ENCODE measurements around the gene C3orf18. TPM values are rescaled to one million over a fixed set of nuclear protein-coding genes. Genes with fewer than 3 reads are reported as not detected.

The C3orf18 gene
- total RNA-seq, 1 donor from 2014 or later = 6.9 TPM

DNA sequence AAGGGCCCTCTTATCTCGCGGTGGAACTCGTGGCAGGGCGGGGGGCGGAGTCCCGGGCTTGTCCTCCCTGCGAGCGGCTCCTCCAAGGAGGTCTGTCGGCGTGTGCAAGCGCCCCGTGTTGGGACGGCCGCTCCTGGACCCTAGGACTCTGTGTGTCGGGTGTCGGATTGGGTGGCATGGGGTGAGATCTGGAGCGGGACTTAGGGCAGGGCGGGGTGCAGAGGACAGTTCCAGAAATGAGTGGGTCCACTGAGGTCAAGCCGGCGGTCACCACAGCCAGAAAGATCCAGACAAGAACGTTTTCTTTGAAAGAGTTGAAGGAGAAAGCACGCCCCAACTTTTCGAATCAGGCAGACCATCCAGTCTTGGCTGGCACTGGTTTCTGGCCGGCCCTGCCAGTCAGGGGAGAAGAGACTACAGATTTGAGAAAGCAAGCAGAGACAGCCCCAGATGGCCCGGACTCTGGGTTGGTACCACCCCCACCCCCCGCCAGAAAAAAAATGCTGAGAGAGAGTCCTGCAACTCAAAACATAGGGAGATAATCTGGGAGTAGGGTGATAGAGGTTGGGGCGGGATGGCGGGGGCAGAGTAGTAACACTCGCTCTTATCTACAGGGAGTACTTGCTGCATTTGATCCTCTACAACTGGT lies 44.8 kb upstream of the C3orf18 start:
- Histone ChIP-seq H3K27ac (peak overlapping the region; percentile 91), H3K9me3 (no peaks in the 10 kb centered on the region), H3K36me3 (peaks cover 16% of the 10 kb centered on the region), H3K4me1 (peaks cover 54% of the 10 kb centered on the region), H3K4me3 (peak overlapping the region; percentile 83), H3K27me3 (no peaks in the 10 kb centered on the region)
- ATAC-seq (no peak), DNase-seq (no peak)
- TF ChIP-seq, protein P1, sequence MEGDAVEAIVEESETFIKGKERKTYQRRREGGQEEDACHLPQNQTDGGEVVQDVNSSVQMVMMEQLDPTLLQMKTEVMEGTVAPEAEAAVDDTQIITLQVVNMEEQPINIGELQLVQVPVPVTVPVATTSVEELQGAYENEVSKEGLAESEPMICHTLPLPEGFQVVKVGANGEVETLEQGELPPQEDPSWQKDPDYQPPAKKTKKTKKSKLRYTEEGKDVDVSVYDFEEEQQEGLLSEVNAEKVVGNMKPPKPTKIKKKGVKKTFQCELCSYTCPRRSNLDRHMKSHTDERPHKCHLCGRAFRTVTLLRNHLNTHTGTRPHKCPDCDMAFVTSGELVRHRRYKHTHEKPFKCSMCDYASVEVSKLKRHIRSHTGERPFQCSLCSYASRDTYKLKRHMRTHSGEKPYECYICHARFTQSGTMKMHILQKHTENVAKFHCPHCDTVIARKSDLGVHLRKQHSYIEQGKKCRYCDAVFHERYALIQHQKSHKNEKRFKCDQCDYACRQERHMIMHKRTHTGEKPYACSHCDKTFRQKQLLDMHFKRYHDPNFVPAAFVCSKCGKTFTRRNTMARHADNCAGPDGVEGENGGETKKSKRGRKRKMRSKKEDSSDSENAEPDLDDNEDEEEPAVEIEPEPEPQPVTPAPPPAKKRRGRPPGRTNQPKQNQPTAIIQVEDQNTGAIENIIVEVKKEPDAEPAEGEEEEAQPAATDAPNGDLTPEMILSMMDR (IDR thresholded peaks at IDR 0.05) = no peak
- intact Hi-C loops (cut with DNase I) = loop anchor here (2.0 kb wide), 1 partner anchor 40 kb away; no protein-coding TSS in a partner anchor

DNA sequence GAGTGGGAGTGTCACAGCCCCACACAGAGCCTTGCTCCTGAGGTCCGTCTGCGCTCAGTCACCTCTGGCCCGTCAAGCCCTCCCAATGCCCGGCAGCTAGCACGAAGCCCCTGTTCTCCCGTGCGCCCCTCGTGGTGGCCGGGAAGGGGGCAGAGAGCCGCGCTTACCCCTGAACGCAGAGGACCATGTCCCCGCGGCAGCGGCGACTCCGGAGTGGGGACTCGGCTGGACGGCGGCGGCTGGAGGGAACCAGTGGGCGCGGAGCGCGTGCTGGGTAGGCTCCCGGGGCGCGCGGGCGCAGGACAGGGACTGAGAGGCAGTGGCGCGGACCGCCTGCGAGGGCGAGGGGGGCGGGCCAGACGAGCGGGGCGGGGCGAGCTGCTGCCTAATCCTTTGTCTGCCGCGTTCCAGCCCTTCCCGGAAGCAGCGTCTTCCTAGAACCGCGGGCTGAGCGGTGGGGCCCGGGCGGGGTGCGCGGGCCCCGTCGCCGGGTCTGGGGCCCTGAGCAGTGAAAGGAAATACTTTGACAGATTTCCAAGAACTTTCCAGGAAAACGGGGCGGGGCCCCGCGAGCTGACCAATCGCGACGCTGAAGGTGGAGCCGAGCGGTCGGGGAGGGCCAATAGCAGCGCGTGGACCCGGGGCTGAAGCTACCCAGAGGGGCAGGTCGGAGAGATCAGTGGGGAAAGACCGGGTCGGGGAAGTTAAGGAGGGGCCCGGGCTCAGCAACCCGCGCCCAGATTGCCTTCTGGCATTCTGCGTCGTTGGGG lies 44.1 kb upstream of the C3orf18 start, which contains the start of gene CISH:
Gene CISH, minus strand, starts transcription at position 311 of the 770 bp plus-strand sequence. Its CDS starts 124 bp downstream, at position 187.
- DNase-seq = peak; percentile 99
- H3K27me3 ChIP-seq = no peaks in the 10 kb centered on the region
- no peaks in the 10 kb centered on the region for H3K9me3 ChIP-seq
- intact Hi-C loops (cut with DNase I) = loop anchor here (2.0 kb wide), 1 partner anchor 39 kb away; no protein-coding TSS in a partner anchor
- peaks cover 61% of the 10 kb centered on the region for H3K4me1 ChIP-seq
- peaks cover 23% of the 10 kb centered on the region for H3K36me3 ChIP-seq
- peak; percentile 81 for ATAC-seq
- TF ChIP-seq, protein P1 (IDR thresholded peaks at IDR 0.05) = peak; percentile 77
- H3K4me3 ChIP-seq = peak within 1 kb of the TSS; percentile 83
- H3K27ac ChIP-seq = peak within 1 kb of the TSS; percentile 91

DNA sequence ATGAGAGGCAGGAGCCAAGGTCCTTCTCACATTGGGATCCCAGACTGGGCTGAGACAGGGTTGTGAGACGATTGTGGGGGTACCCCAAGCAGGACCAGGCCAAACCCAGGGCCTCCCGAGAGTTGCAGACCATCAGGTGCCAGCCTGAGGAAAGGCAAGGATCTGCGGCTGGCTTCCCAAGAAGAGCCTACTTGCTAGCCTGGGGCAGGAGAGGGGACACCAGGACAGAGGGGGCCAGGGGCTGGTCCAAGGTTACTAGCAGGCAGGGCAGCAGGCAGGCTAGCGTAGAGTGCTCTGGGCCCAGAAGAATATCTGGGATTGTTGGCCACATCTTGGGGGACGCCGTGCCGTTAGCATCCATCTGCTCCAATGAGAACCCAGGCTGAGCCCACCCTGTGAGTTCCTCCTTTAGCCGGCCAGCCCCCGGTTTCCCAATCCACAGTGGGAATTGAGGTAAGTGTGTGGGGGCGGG lies 43.5 kb upstream of the C3orf18 start:
- no peaks in the 10 kb centered on the region for H3K27me3 ChIP-seq
- TF ChIP-seq, protein P1 (IDR thresholded peaks at IDR 0.05) = no peak
- peak overlapping the region; percentile 91 for H3K27ac ChIP-seq
- intact Hi-C loops (cut with DNase I) = no loop called here
- peaks cover 62% of the 10 kb centered on the region for H3K4me1 ChIP-seq
- peak overlapping the region; percentile 83 for H3K4me3 ChIP-seq
- DNase-seq = no peak
- no peaks in the 10 kb centered on the region for H3K9me3 ChIP-seq
- no peak for ATAC-seq
- peaks cover 29% of the 10 kb centered on the region for H3K36me3 ChIP-seq

DNA sequence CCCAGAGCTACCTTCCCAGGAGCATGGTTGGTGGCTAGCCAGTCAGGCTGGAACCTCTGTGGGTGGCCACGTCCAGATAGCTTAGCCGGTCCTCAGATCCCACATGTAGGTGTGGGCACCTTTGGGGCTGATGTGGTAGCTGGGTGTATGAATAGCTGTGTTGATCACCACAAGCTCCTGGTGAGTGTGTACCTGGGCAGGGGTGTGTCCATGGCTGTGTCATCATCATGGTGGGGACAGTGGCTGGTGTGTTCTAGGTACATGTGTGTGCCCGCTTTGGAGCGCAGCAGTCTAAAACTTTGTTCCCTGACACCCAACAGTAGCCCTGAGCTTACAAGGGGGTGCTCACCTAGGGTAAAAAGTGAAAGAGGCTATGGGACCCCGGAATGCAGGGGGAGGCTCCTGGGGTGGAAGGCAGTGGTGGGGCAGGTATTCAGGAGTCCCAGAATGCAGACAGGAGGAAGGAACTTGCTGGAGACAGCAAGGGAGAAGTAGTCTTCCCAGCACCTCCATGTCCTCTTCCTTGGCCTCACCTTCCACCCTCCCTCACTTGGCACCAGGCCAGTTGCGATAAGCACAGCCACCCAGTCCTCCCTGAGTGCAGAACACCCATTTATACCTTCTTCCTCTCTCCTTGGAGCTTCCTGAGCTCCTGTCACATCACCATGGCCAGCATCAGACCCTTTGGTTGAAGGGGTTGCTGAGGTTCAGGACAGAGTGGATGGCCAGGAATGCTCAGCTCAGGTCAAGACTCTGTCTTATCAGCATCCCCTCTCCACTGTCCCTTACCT lies 42.8 kb upstream of the C3orf18 start:
- H3K27ac ChIP-seq = peak overlapping the region; percentile 91
- ATAC-seq (no peak), DNase-seq (peak; percentile 84)
- no peaks in the 10 kb centered on the region for H3K27me3 ChIP-seq
- intact Hi-C loops (cut with DNase I) = no loop called here
- peaks cover 65% of the 10 kb centered on the region for H3K4me1 ChIP-seq
- H3K36me3 ChIP-seq = peaks cover 35% of the 10 kb centered on the region
- peak overlapping the region; percentile 83 for H3K4me3 ChIP-seq
- TF ChIP-seq, protein P1 (IDR thresholded peaks at IDR 0.05) = no peak
- H3K9me3 ChIP-seq = no peaks in the 10 kb centered on the region

DNA sequence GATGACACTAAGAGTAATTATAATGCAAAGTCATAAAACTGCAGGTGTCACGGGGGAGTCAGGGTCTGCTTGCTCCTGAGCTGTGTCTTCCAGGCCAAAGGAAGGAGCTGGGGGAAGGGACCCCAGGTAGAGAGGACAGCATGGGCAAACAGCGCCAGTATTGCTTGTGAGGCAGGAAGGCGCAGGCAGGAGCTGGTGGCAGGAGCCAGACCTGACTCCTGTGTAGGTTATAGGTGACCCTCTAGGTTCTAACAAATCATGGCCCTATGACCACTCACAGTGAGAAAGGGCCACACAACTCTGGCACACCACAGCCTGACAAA lies 42.2 kb upstream of the C3orf18 start:
- H3K4me3 ChIP-seq = peak overlapping the region; percentile 83
- no peaks in the 10 kb centered on the region for H3K27me3 ChIP-seq
- TF ChIP-seq, protein P1 (IDR thresholded peaks at IDR 0.05) = no peak
- peaks cover 42% of the 10 kb centered on the region for H3K36me3 ChIP-seq
- H3K4me1 ChIP-seq = peaks cover 71% of the 10 kb centered on the region
- H3K9me3 ChIP-seq = no peaks in the 10 kb centered on the region
- intact Hi-C loops (cut with DNase I) = no loop called here
- peak overlapping the region; percentile 91 for H3K27ac ChIP-seq
- no peak for ATAC-seq
- no peak for DNase-seq

All from upper lobe of right lung (tissue), 1 donor.